Astrocyte of the cerebellum (primary cell): Measurements from ENCODE around the gene CDH9.

ENCODE experiments used
- DNase-seq: peaks from one replicate; pipeline ENCODE4 v3.0.0-alpha.2; 2011; ENCODE audit warnings: low read depth
- H3K4me3 ChIP-seq: 2 replicates; pipeline ENCODE4 v1.5.1; 2011; ENCODE audit warnings: mild to moderate bottlenecking, low read depth, low read length, moderate library complexity
- CTCF ChIP-seq: IDR thresholded peaks from 2 replicates; pipeline ENCODE4 v1.5.1; 2012; ENCODE audit warnings: low read length, low read depth, moderate library complexity, mild to moderate bottlenecking; ENCODE audit errors: missing control alignments
- in situ Hi-C: cut with HindIII; loops from 2 replicates; pipeline ENCODE4 v1.10.0; 2017; ENCODE audit warnings: low sequenced_read_pairs

The CDH9 gene

GRCh38 chr5:26883375-26883774 lies 155.0 kb downstream of the CDH9 start:
- in situ Hi-C loops: no loop called here
- no peak for TF ChIP-seq CTCF
- no peak for DNase-seq
- no peak overlapping the region for H3K4me3 ChIP-seq

- no peak overlapping the region for H3K4me3 ChIP-seq
- TF ChIP-seq CTCF: no peak
- in situ Hi-C loops: no loop called here
- DNase-seq: no peak
These were observed 156.5 kb downstream of the CDH9 start for GRCh38 chr5:26881901-26882300.

GRCh38 chr5:26877154-26877553 lies 161.2 kb downstream of the CDH9 start:
- no peak overlapping the region for H3K4me3 ChIP-seq
- no peak for DNase-seq
- no peak for TF ChIP-seq CTCF
- in situ Hi-C loops: no loop called here

GRCh38 chr5:26872337-26872736 lies 166.0 kb downstream of the CDH9 start:
- DNase-seq: no peak
- no peak overlapping the region for H3K4me3 ChIP-seq
- TF ChIP-seq CTCF: no peak
- in situ Hi-C loops: no loop called here

GRCh38 chr5:26869781-26870180 lies 168.6 kb downstream of the CDH9 start:
- in situ Hi-C loops: no loop called here
- no peak overlapping the region for H3K4me3 ChIP-seq
- no peak for TF ChIP-seq CTCF
- DNase-seq: no peak

- H3K4me3 ChIP-seq: no peak overlapping the region
- in situ Hi-C loops: no loop called here
- TF ChIP-seq CTCF: no peak
- DNase-seq: no peak
These were observed 169.9 kb downstream of the CDH9 start for GRCh38 chr5:26868504-26868903.

- no peak overlapping the region for H3K4me3 ChIP-seq
- in situ Hi-C loops: no loop called here
- no peak for TF ChIP-seq CTCF
- no peak for DNase-seq
These were observed 174.3 kb downstream of the CDH9 start for GRCh38 chr5:26864061-26864460.
